ENCODE measurements around the gene DNAH11.

Gene DNAH11

GRCh38 chr7:21538936-21539495, 3.8 kb upstream of the DNAH11 start:
- no peak overlapping the region for H3K4me3 ChIP-seq (ENCODE audit: low read depth, low read length)
- no peak for TF ChIP-seq CTCF (IDR thresholded peaks at IDR 0.05; ENCODE audit: insufficient read depth, low read length, missing control alignments)
- ChIA-PET POLR2A (no interaction called here), CTCF (no interaction called here)
- DNase-seq (ENCODE audit: low read depth, low spot score), result no peak

- ChIA-PET POLR2A (no interaction called here), CTCF (no interaction called here)
- no peak for TF ChIP-seq CTCF (IDR thresholded peaks at IDR 0.05; ENCODE audit: insufficient read depth, low read length, missing control alignments)
- no peak for DNase-seq (ENCODE audit: low read depth, low spot score)
- H3K4me3 ChIP-seq (ENCODE audit: low read depth, low read length), result no peak overlapping the region
These were observed 876 bp downstream of the DNAH11 start for GRCh38 chr7:21543528-21544302.

- CTCF ChIA-PET, result no interaction called here
These were observed 1.4 kb downstream of the DNAH11 start for GRCh38 chr7:21544303-21544656.

GRCh38 chr7:21544715-21545114, 1.9 kb downstream of the DNAH11 start:
- no peak for DNase-seq (ENCODE audit: low read depth, low spot score)
- ChIA-PET POLR2A (no interaction called here), CTCF (no interaction called here)
- TF ChIP-seq CTCF (IDR thresholded peaks at IDR 0.05; ENCODE audit: insufficient read depth, low read length, missing control alignments), result no peak
- H3K4me3 ChIP-seq (ENCODE audit: low read depth, low read length), result no peak overlapping the region

More at GRCh38 chr7:21544303-21544656, 1.4 kb downstream of the DNAH11 start:
- H3K4me3 ChIP-seq (ENCODE audit: low read depth, low read length), result no peak overlapping the region
- no peak for TF ChIP-seq CTCF (IDR thresholded peaks at IDR 0.05; ENCODE audit: insufficient read depth, low read length, missing control alignments)
- POLR2A ChIA-PET, result no interaction called here
- DNase-seq (ENCODE audit: low read depth, low spot score), result no peak

GRCh38 chr7:21547501-21547900, 4.7 kb downstream of the DNAH11 start:
- CTCF ChIA-PET, result no interaction called here
- no peak for TF ChIP-seq CTCF (IDR thresholded peaks at IDR 0.05; ENCODE audit: insufficient read depth, low read length, missing control alignments)
- POLR2A ChIA-PET, result no interaction called here
- H3K4me3 ChIP-seq (ENCODE audit: low read depth, low read length), result no peak overlapping the region
- no peak for DNase-seq (ENCODE audit: low read depth, low spot score)

- no peak for TF ChIP-seq CTCF (IDR thresholded peaks at IDR 0.05; ENCODE audit: insufficient read depth, low read length, missing control alignments)
- CTCF ChIA-PET, result no interaction called here
- POLR2A ChIA-PET, result no interaction called here
These were observed 5.7 kb downstream of the DNAH11 start for GRCh38 chr7:21548491-21548890.

More at GRCh38 chr7:21548491-21548890, 5.7 kb downstream of the DNAH11 start:
- no peak for DNase-seq (ENCODE audit: low read depth, low spot score)
- H3K4me3 ChIP-seq (ENCODE audit: low read depth, low read length), result no peak overlapping the region
